D721Med (cell line): ENCODE data around the gene FARP2.
A peak's percentile ranks its signal among the peaks of the same experiment; 100 is the strongest.

Source experiments
- DNase-seq: peaks from one replicate; pipeline ENCODE4 v3.0.0; 2011; ENCODE audit warnings: low spot score; ENCODE audit not compliant: insufficient read length
- FAIRE-seq: peaks from 2 replicates; lab custom pipeline; 2011; peaks lifted over from hg19 to GRCh38; lab: Jason Lieb, UNC
- TF ChIP-seq, protein P1 (sequence below): IDR thresholded peaks from 2 replicates; pipeline ENCODE4 v1.5.1; 2012; ENCODE audit warnings: mild to moderate bottlenecking, control low read depth; ENCODE audit not compliant: insufficient read depth; ENCODE audit errors: missing control alignments

FARP2 gene

DNA sequence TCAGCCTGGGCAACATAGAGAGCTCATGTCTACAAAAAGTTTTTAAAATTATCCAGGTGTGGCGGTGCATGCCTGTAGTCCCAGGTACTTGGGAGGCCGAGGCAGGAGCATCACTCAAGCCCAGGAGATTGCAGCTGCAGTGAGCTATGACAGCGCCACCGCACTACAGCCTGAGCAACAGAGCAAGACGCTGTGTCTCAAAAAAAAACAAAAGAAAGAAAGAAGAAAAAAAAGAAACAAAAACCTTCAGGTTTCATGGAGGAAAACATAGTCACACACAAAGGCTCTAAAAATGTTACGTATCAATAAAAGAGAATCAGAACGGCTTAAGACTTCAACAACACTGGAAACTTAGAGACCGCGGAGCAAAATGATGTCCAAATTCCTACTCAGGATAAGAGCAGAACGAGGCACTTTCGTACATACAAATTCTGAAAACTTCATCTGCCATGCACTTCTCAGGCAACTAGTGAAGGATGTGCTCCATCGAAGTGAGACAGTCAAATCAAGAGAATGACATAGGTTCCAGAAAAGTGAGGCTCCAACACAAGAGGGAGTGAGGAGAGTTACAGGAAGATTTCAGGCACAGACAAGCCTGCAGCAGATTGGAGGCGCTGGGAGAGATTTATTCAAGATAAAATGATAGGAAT, 45.0 kb upstream of the FARP2 start:
- TF ChIP-seq, protein P1, sequence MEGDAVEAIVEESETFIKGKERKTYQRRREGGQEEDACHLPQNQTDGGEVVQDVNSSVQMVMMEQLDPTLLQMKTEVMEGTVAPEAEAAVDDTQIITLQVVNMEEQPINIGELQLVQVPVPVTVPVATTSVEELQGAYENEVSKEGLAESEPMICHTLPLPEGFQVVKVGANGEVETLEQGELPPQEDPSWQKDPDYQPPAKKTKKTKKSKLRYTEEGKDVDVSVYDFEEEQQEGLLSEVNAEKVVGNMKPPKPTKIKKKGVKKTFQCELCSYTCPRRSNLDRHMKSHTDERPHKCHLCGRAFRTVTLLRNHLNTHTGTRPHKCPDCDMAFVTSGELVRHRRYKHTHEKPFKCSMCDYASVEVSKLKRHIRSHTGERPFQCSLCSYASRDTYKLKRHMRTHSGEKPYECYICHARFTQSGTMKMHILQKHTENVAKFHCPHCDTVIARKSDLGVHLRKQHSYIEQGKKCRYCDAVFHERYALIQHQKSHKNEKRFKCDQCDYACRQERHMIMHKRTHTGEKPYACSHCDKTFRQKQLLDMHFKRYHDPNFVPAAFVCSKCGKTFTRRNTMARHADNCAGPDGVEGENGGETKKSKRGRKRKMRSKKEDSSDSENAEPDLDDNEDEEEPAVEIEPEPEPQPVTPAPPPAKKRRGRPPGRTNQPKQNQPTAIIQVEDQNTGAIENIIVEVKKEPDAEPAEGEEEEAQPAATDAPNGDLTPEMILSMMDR: no peak
- FAIRE-seq: no peak
- DNase-seq: no peak

DNA sequence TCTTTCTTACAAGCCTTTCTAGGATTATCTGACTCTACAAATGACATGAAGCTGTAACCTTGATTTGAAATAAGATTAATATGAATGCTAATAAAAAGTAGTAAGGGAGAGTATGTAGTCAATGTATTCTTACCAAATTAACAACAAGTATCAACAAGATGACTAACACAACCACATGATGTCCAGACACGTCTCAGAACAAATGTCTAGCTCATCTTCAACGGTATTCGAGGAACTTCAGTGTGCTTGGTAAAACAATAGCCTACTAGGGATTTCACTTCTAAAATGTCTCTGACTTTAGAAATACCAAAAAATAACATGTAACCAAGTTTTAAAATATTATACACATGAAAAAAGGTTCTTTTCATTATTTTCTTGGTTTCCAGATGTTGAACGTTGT, 44.0 kb upstream of the FARP2 start:
- FAIRE-seq (no peak), DNase-seq (no peak)
- TF ChIP-seq, protein P1: no peak

DNA sequence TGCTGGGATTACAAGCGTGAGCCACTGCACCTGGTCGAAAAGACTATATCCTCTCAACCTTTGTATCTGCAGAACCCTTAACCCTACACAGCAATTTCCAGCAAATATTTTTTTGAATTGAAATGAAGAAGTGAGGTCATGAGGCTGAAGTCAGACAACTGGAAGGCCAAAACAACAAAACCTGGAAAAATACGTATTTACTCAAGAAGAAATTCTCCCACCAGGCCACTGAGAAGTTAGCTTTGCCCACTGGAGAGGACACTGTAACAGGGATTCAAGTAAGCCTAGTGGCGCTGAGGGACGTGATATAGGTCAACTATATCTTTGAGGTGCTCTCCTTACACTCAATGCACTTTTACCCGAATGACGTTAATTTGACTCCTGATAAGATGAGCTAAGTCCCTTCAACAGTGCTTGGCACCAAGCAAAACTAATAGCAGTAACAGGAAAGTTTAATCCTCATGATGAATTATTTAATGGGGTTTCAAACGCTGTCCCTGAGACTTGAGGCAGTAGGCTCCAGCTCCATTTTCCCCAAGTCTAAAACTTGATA, 42.5 kb upstream of the FARP2 start:
- TF ChIP-seq, protein P1: no peak
- no peak for FAIRE-seq

DNA sequence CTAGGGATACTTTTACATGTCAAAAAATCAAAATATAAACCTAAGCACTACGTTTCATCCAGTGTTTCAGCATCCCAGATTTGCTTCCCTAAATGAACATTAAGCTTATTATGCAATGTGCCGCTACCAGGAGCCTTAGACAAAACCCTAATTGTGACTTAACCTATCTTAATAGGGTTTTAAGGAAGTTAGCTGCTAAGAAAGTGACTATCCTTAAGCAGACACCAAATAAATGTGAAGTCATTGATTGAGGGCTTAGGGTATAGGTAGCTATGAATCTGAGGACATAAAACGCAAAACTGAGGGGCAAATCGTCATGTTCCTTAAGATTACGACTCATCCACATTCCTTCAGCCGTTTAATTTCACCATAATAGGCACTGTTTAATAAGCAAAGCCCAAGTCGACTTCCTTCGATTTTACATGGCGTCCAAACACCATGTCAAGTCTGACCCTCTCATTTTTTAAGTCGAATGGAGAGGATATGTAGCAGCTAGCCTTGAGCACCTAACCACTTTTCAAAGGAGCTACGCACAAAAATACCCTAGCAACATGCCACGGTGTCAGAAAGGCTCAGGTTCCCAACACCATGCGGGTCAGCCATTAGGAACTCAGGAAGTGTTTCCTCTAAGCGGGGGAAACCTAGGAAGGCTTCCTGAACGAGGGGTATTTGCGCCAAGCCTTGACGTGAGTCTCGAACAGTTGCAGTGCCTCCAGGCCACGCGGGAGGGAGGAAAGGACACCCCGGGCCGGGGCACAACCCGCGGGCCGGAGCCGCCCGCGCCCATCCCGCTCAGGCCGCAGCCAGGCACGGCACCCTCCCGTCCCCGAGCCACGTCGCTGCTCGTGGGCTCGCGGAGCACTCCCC, 41.6 kb upstream of the FARP2 start:
- FAIRE-seq: no peak
- TF ChIP-seq, protein P1: no peak
- DNase-seq: no peak

More for the DNA sequence above, 42.5 kb upstream of the FARP2 start:
- DNase-seq: no peak

DNA sequence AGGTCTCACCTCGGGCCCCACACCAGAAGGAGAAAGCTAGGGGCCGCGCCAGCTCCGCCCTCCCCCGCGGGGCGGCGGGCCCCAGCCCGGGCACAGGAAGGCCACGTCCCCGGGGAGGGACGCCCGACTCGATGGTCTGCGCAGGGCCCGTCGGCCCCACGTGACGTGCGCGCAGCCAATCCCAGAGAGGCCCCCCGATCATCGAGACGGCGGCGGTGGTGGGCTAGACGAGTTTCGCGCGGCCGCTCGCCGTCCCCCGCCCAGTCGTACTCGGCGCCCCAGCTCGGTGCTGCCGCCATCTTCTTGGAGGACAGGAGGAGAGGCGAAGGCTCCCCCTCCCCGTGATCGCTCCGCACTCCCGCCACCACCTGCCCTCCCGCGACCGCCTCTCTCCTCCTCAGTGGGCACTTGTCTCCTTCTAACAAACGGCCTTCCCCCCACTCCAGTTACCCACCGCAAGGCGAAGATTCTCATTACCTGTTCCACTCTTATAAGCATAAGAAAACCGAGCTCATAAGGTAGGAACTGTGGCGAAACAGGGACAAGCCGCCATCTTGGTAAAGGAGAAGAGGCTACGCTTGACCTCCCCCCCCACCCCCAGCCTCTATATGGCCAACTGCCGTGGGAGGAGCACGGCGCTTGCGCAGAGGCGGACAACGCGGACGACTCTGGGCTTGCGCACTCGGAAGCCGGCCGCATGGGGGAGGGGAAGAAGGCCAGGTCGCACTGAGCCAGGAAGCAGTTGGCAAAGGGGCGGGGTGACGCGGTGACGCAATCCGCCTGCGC, 40.8 kb upstream of the FARP2 start, which contains the start of gene HDLBP:
HDLBP (minus strand) TSS at position 580 of the 786 bp plus-strand sequence. CDS start 48,803 bp downstream, outside the sequence.
- peak; percentile 85 for DNase-seq
- FAIRE-seq: no peak
- TF ChIP-seq, protein P1: peak; percentile 47

DNA sequence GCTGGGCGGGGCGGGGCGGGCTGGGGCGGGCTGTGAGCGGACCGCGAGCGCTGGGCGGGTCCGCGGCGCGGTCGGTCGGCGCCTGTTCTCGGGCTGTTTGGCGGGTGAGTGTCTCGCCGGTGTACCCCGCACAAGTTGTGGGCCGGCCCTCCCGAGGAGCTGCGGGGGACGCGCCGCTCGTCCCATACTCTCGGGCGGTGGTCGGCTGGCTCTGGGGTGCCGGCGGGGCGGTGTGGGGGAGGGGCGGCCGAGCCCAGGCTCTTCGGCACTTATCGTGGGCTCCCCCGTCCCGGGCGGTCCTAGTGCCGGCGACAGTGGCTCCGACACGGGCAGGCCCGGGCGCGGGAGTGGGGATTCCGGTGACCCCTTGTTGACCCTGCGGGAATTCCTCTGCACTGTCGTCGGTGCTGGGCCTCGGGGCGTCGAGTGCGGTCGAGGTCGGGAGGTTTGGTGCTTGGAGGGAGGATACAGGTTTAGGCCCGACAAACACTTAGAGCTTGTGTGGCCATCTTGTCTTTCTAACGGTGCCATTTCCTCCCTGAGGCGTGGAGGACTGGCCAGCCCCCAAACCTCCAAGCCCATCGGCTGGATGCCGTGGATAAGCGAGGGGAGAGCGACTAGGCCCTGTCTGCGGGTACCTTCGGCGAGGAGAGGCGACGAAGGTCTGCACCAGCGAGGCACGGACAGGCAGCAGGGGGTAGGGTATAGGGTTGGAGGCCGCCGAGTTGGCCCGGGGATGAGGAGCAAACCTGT, 40.0 kb upstream of the FARP2 start, which contains the start of gene SEPTIN2:
SEPTIN2 (plus strand) TSS at position 47 of the 753 bp plus-strand sequence. CDS start 8,308 bp downstream, outside the sequence.
- TF ChIP-seq, protein P1: no peak
- no peak for FAIRE-seq

More for the DNA sequence above, 40.0 kb upstream of the FARP2 start, which contains the start of gene SEPTIN2:
- no peak for DNase-seq
